GM12873 (cell line): ENCODE data around the gene VDR.

Experiments
- CTCF ChIP-seq: IDR thresholded peaks from 2 replicates; pipeline ENCODE4 v1.5.1; 2012; ENCODE audit warnings: low read depth, mild to moderate bottlenecking, moderate library complexity, low read length, control low read depth; ENCODE audit not compliant: insufficient read depth; ENCODE audit errors: missing control alignments

Gene VDR

GRCh38 chr12:47844264-47845019, 60.4 kb downstream of the VDR start:
- TF ChIP-seq CTCF = no peak

GRCh38 chr12:47843226-47843980, 61.4 kb downstream of the VDR start:
- TF ChIP-seq CTCF = no peak

- TF ChIP-seq CTCF = no peak
Measured at GRCh38 chr12:47841910-47842309, 62.9 kb downstream of the VDR start.

- no peak for TF ChIP-seq CTCF
Measured at GRCh38 chr12:47841501-47841900, 63.3 kb downstream of the VDR start.

- TF ChIP-seq CTCF = no peak
Measured at GRCh38 chr12:47840571-47840970, 64.2 kb downstream of the VDR start.

GRCh38 chr12:47839214-47839876, 65.4 kb downstream of the VDR start:
- no peak for TF ChIP-seq CTCF

GRCh38 chr12:47838286-47838931, 66.4 kb downstream of the VDR start:
- TF ChIP-seq CTCF = peak; percentile 53
